Activated T-cell treated with anti-CD3 and anti-CD28 coated beads, Interleukin-2, amount 50 U/mL, for 24 hours (primary cell): ENCODE measurements around the gene AQP9.

Experiments used
- DNase-seq: peaks from one replicate; pipeline ENCODE4 v3.0.0-alpha.2; 2020
- H3K27ac Mint-ChIP-seq: 2 replicates; pipeline ENCODE4 v1.8.0; 2020; ENCODE audit warnings: mild to moderate bottlenecking, mixed read lengths
- H3K27me3 Mint-ChIP-seq: 2 replicates; pipeline ENCODE4 v1.8.0; 2020; ENCODE audit warnings: mixed read lengths
- H3K36me3 Mint-ChIP-seq: 2 replicates; pipeline ENCODE4 v1.8.0; 2020; ENCODE audit warnings: low read depth, mixed read lengths
- H3K4me1 Mint-ChIP-seq: 2 replicates; pipeline ENCODE4 v1.8.0; 2020; ENCODE audit warnings: low read depth, mixed read lengths
- H3K4me3 Mint-ChIP-seq: 2 replicates; pipeline ENCODE4 v1.8.0; 2020; ENCODE audit warnings: mild to moderate bottlenecking, moderate library complexity, mixed read lengths
- H3K9me3 Mint-ChIP-seq: 2 replicates; pipeline ENCODE4 v1.8.0; 2020; ENCODE audit warnings: mixed read lengths

The AQP9 gene

DNA sequence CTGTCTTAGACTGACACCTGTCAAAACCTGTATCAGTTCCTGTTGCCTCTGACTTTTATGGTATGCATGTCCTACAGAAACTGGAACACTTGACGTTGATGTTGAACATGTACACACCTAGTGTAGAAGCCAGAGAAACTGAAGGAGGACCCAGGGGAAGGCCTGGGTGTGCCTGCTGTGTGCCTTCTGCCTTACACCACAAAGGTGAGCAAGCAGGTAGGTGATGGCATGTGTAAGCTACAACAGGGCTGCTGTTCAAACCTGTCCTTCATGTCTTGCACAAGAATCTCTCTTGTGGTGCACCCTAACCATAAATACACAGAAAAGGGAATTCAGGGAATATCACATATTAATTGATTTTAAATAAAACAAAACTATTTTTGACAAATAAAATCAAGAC is 13.6 kb upstream of the AQP9 start:
- Mint-ChIP-seq H3K4me1 (no peaks in the 10 kb centered on the region), H3K4me3 (no peak overlapping the region), H3K9me3 (peaks cover 10% of the 10 kb centered on the region), H3K36me3 (no peaks in the 10 kb centered on the region), H3K27me3 (peaks cover 26% of the 10 kb centered on the region), H3K27ac (no peak overlapping the region)
- DNase-seq = no peak

DNA sequence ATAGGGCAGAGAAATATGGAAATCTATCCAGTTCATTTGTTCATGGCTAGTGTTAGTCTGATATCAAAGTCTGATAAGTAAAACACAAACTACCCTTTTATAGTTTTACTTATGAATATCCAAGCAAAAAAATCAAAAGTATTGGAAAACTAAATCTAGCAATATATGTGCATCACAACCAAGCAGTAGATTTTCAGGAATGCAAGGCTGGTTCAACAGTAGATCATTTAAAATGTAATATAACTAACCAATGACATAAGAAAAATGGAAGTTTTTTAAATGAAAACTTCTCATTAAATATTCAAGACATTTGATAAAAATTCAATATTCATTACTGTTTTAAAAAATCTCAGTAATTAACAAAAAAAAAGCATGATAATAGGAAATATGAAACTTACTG is 12.8 kb upstream of the AQP9 start:
- H3K4me1 Mint-ChIP-seq = no peaks in the 10 kb centered on the region
- no peak overlapping the region for H3K4me3 Mint-ChIP-seq
- H3K27ac Mint-ChIP-seq = no peak overlapping the region
- H3K36me3 Mint-ChIP-seq = no peaks in the 10 kb centered on the region
- DNase-seq = no peak
- peaks cover 10% of the 10 kb centered on the region for H3K9me3 Mint-ChIP-seq
- peaks cover 26% of the 10 kb centered on the region for H3K27me3 Mint-ChIP-seq

DNA sequence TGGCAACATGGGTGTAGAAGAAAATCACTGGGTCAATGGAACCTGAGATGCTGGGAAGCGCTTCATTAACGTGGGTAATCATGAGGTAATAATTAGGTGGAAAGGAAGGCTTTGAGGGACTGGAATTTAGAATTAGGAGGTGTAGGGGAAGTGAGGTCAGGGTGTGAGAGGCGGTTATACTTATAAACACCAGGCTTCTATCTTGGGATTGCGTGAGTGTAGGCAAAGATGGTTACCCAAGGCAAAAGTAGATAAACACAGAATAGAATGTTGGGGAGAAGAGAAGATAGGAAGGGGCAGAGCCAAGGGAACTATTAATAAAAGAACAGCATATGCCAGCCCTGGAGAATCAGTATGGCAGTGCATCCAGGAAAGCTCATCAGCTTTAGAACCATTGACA is 3.3 kb upstream of the AQP9 start:
- H3K27me3 Mint-ChIP-seq = peaks cover 16% of the 10 kb centered on the region
- no peak overlapping the region for H3K27ac Mint-ChIP-seq
- no peaks in the 10 kb centered on the region for H3K36me3 Mint-ChIP-seq
- H3K4me1 Mint-ChIP-seq = peaks cover 17% of the 10 kb centered on the region
- no peaks in the 10 kb centered on the region for H3K9me3 Mint-ChIP-seq
- no peak overlapping the region for H3K4me3 Mint-ChIP-seq
- DNase-seq = no peak

DNA sequence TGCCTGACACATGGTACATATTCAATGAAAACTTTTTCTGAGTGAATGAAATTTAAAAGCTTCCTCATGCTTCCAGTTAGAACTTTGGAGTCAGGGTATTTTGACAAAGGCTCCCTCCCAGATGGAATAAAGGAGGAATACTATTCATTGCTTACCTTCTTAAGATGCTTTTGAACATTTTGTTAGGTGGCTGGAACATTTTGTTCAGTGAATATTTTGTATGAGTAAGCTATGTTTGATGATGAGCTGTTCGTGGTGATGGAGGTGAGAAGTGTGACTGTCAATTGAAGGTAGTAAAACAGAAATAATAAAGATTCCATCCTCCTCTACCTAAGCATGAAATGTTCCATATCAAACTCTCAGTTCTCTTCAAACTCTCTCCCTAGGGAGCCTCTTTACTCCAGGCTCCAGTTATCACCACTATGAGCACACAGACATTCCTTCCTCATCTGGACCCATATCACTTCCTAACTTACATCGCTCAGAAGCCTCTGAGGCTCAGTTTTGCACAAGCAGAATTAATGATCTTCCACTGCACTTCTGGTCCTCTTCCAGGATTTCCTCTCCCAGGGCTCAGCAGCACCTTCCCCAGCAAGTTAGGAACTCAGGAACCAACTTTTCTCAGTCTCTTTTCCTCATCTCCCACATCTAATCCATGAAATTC is 2.5 kb upstream of the AQP9 start:
- Mint-ChIP-seq H3K27ac (no peak overlapping the region), H3K27me3 (peaks cover 16% of the 10 kb centered on the region), H3K4me3 (no peak overlapping the region), H3K9me3 (no peaks in the 10 kb centered on the region), H3K36me3 (no peaks in the 10 kb centered on the region), H3K4me1 (peaks cover 17% of the 10 kb centered on the region)
- no peak for DNase-seq

DNA sequence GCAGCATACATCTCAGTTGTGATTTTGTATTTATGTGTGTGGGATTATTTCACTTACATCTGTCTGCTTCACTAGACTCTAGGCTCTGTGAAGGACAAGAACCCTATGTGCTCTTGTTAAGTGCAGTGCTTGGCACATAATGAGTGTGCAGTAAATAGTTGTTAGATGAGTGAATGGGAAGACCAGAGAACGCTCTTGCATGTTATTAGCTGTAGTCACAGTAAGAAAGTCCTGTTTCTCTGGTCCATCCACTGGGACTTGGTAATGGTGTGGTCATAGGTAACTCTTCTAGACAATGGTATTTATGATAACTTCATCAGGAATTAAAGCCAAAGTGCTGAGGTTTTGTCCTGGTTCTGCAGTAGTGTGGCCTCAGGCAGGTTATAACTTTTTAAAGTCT is 1.4 kb upstream of the AQP9 start:
- no peaks in the 10 kb centered on the region for H3K36me3 Mint-ChIP-seq
- H3K4me1 Mint-ChIP-seq = peaks cover 17% of the 10 kb centered on the region
- no peaks in the 10 kb centered on the region for H3K9me3 Mint-ChIP-seq
- no peak overlapping the region for H3K27ac Mint-ChIP-seq
- DNase-seq = no peak
- H3K27me3 Mint-ChIP-seq = peaks cover 16% of the 10 kb centered on the region
- no peak overlapping the region for H3K4me3 Mint-ChIP-seq

DNA sequence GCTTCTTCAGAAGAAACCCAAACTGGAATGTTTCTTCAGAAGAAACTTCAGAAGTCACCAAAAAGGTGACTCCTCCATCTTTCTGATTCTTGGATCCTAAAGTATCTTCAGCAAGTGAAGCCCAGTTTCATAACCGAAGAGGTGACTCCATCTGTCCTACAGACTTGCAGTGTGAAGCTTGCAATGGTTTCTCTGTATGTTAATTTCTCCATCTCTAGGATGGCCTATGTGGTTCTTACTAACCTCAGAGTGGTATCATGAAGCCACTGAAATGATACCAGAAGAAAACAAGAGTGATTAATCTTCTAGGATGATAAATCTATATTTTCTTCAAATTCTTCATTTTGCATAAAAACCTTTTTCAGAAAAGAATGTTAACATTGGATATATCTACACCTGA is 495 bp upstream of the AQP9 start:
- H3K36me3 Mint-ChIP-seq = no peaks in the 10 kb centered on the region
- no peak for DNase-seq

DNA sequence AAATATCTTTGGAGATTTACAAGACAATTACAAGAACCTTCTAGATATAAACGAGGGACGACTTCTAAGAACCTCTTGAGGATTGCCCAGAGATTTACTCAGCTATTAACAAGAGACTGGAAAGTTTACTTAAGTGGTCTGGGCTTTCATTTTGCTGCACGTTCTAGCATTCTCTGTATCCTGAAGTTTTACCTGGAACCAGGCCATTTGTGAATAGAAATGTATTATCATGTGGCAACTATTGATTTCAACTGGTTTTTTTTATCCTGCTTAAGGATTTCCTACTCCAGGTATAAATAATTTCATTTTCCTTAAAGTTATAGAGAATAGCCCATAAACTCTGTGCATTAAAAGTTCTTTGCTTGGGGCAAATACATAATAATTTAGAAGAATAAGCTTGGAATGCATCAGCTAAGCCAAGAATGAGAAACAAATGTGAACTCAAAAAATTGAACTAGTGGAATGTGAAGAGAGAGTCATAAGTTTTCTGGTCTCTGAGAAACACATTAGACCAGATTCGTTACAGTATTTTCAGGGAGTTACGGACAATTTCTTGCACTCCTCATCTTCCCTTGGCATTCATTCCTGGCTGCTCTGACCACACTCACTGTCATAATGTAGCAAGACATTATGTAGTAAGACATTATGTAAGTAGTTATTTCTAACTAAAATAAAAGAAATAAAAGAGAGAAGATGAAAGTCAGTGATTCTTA is 1.3 kb downstream of the AQP9 start:
- Mint-ChIP-seq H3K4me1 (peaks cover 17% of the 10 kb centered on the region), H3K9me3 (no peaks in the 10 kb centered on the region), H3K36me3 (no peaks in the 10 kb centered on the region), H3K4me3 (no peak overlapping the region), H3K27me3 (peaks cover 17% of the 10 kb centered on the region), H3K27ac (no peak overlapping the region)
- DNase-seq = no peak

More for the DNA sequence above, 495 bp upstream of the AQP9 start:
- H3K9me3 Mint-ChIP-seq = no peaks in the 10 kb centered on the region
- H3K4me3 Mint-ChIP-seq = no peak overlapping the region
- H3K27ac Mint-ChIP-seq = no peak overlapping the region
- peaks cover 16% of the 10 kb centered on the region for H3K27me3 Mint-ChIP-seq
- H3K4me1 Mint-ChIP-seq = peaks cover 17% of the 10 kb centered on the region

DNA sequence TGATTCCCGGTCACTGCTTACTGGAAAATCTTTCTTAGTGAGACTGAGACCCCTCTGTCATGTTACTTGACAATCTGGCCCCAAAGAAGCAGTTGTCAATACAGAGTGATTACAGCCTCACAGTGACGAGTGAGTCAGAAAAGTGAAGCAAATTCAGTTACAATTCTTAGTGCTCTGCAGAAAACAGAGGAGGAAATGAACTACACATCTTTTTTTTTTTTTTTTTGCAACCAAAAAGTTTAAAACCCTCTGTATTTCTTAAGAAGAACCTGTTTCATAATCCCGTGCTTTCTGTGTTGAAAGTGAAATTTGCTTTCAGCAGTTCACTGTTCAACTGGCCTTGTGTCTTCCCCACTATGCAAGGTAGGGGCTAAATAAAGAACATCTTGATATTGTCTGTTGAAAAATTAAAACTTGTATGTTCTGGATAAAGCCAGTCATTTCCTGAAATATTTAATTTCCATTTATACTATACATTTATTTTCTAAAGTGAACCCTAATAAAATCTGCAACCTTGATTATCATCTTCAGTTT is 1.9 kb downstream of the AQP9 start:
- Mint-ChIP-seq H3K27ac (no peak overlapping the region), H3K4me1 (peaks cover 13% of the 10 kb centered on the region), H3K9me3 (no peaks in the 10 kb centered on the region), H3K36me3 (no peaks in the 10 kb centered on the region), H3K27me3 (peaks cover 14% of the 10 kb centered on the region), H3K4me3 (no peak overlapping the region)
- DNase-seq = no peak

DNA sequence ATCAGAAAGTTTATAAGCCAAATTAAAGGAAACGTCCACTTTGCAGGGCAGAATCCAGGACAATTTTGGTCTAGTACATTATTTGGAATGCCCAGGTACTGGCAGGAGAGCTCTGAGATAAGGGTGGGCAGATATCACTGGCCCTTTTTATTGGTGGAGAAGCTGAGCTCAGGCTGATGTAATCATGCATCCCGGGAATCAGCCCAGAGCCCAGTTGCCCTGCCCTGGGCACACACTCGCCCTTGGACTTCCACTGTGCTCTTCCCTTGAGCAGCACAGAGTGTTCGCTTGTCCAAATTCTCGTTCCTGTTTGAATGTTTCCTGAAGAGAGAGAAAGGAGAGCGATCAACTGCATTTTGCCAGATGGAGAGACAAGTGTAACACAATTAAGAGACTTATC is 3.7 kb downstream of the AQP9 start:
- no peaks in the 10 kb centered on the region for H3K9me3 Mint-ChIP-seq
- no peak overlapping the region for H3K4me3 Mint-ChIP-seq
- H3K27ac Mint-ChIP-seq = no peak overlapping the region
- peaks cover 3% of the 10 kb centered on the region for H3K4me1 Mint-ChIP-seq
- H3K27me3 Mint-ChIP-seq = peaks cover 22% of the 10 kb centered on the region
- no peaks in the 10 kb centered on the region for H3K36me3 Mint-ChIP-seq
- no peak for DNase-seq

DNA sequence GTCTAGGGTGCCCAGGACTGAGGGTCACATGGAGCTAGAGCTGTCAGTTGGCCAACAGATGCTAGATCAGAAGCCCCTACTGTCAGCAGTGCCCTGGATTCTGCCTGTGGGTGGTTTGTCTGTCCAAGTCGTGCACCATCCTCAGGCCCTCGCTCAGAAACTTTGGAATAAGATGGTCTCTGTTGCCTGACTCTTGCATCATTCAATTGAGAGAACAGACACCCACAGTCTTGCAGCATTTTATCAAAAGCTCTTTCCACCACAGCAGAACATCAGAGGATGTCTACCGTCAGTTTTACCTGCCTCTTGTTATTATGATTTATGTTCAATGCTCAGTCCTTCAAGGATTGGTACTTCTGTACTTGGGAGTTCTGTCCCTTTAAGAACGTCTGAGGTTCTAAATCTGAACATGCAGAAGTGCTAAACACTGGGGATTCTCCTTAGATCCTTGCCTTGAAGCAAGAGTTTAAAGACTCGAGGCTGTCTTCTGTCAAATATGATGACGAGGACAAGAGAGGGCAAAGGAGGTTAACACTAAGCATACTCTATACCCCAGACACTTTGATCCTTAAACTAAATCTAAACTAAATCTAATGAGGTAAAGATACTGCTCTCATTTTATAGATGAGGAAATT is 4.8 kb downstream of the AQP9 start:
- Mint-ChIP-seq H3K4me3 (no peak overlapping the region), H3K9me3 (no peaks in the 10 kb centered on the region), H3K4me1 (no peaks in the 10 kb centered on the region), H3K36me3 (no peaks in the 10 kb centered on the region), H3K27ac (no peak overlapping the region), H3K27me3 (peaks cover 26% of the 10 kb centered on the region)
- no peak for DNase-seq

DNA sequence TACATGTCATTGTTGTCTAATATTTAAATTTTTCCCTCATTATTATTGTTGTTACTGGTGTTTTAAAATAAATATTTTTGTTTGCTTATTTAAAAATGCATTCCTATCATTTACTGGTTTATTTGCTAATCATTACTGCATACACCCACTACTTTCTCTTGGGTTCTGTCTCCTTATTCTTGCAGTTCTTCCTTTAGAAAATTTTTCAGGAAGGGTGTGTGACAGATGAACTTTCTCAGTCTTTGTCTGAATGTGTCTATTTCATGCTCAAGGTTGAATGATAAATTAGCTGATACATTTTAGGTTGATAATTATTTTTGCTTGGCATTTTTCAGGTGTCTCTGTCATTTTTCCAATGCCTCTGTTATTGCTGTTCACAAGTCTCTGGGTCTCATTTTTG is 7.4 kb downstream of the AQP9 start:
- DNase-seq = no peak
- Mint-ChIP-seq H3K4me3 (no peak overlapping the region), H3K4me1 (no peaks in the 10 kb centered on the region), H3K27me3 (peaks cover 25% of the 10 kb centered on the region), H3K9me3 (no peaks in the 10 kb centered on the region), H3K27ac (no peak overlapping the region), H3K36me3 (no peaks in the 10 kb centered on the region)

DNA sequence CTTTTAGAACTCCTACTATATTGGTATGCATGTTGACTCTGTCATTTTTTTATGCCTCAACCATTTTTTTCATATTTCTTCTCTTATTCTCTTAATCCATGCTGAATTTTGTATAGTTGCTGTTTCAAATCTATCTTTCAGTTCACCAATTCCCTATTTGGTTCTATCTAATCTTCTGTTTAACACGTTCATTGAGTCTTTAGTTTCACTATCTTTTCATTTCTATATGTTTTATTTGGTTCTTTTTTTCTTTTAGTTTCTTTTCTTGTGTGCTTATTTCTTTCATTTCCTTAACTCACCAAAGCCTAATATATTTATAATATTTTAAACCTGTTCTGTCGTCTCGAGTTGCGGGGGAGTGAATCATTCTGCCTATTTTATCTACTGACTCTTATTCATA is 8.0 kb downstream of the AQP9 start:
- H3K27me3 Mint-ChIP-seq = peaks cover 25% of the 10 kb centered on the region

DNA sequence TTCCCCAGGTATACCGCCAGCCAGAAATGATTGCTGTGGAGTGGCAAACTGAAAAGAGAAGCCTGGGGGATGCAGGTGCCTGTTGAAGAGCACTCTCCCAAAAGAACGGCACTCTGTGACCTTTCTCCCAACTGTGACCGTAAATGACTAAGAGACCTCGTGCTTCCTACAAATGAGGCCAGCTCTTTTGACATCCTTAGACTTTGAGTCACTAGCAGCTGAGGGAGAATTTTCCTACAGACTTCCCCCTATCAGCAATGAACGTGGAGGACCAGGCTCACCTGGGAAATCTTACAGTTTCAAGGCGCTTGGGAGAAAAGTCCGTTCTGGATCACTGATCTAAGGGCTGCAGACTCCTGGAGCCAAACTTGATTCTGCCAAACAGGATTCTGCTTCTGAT is 8.6 kb downstream of the AQP9 start:
- Mint-ChIP-seq H3K4me3 (no peak overlapping the region), H3K27me3 (peaks cover 25% of the 10 kb centered on the region), H3K36me3 (no peaks in the 10 kb centered on the region), H3K9me3 (no peaks in the 10 kb centered on the region), H3K4me1 (no peaks in the 10 kb centered on the region), H3K27ac (no peak overlapping the region)
- no peak for DNase-seq

More for the DNA sequence above, 8.0 kb downstream of the AQP9 start:
- Mint-ChIP-seq H3K4me3 (no peak overlapping the region), H3K4me1 (no peaks in the 10 kb centered on the region), H3K27ac (no peak overlapping the region), H3K9me3 (no peaks in the 10 kb centered on the region), H3K36me3 (no peaks in the 10 kb centered on the region)
- no peak for DNase-seq

DNA sequence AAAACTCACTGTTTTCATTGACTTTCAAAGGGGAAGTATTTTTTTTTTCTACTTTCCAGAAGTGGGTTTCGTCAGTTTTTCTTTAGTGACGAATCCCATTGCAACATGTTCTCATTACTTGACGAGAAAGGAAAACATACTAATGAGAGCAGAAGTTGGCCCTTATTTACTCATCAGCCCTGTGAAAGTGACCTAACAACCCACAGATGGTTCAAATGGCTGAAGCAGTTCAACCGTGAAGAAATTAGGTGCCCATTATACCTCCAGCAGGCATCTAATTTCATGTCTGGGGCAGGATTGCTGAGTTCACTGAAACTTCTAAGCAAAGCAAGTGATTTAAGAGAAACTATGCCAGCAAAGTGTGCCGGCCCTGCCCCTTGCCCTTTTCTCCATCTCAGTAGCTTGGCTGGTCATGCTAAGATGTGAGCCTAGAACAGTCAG is 9.0 kb downstream of the AQP9 start:
- Mint-ChIP-seq H3K27me3 (peaks cover 25% of the 10 kb centered on the region), H3K36me3 (no peaks in the 10 kb centered on the region), H3K9me3 (no peaks in the 10 kb centered on the region), H3K4me3 (no peak overlapping the region), H3K4me1 (no peaks in the 10 kb centered on the region), H3K27ac (no peak overlapping the region)
- DNase-seq = no peak

DNA sequence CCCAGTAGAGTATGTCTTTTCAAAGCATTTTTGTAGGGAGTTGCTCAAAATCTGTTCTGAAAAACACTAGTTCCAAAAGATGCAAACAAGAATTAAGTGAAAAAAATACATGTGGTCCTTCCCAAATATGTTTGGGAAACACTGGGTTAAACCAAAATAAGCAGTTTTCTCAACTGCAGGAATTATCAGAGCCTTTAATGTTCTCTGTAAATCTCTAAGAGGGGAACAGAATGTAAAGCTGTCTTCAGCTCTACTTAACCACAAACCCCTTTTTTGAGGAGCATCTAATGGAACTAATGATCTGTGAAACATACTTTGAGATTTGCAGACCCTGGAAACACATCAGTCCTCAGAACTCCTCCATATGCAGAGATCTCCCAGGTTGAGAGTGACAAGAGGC is 9.9 kb downstream of the AQP9 start:
- Mint-ChIP-seq H3K9me3 (no peaks in the 10 kb centered on the region), H3K36me3 (no peaks in the 10 kb centered on the region), H3K4me1 (no peaks in the 10 kb centered on the region), H3K4me3 (no peak overlapping the region), H3K27me3 (peaks cover 25% of the 10 kb centered on the region), H3K27ac (no peak overlapping the region)
- no peak for DNase-seq
